Measurements from ENCODE around the gene TGFB1.
A peak's percentile ranks its signal among the peaks of the same experiment; 100 is the strongest.

The TGFB1 gene

DNA sequence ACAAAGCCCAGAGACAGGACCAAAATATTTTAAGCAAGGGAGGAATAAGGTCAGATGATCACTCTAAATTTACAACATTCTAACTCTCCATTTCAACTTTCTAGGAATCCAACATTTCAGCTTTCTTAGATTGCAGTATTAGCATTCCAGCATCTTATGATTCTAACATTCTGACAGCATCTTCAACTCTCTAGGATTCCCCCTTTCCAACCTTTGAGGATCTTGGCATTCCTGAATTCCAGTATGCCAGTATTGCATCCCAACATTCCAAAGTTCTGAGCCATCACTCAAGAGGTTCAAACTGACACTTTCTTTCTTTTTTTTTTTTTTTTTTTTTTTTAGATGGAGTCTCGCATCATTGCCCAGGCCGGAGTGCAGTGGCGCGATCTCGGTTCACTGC, 13.8 kb downstream of the TGFB1 start:
- DNase-seq, result no peak

DNA sequence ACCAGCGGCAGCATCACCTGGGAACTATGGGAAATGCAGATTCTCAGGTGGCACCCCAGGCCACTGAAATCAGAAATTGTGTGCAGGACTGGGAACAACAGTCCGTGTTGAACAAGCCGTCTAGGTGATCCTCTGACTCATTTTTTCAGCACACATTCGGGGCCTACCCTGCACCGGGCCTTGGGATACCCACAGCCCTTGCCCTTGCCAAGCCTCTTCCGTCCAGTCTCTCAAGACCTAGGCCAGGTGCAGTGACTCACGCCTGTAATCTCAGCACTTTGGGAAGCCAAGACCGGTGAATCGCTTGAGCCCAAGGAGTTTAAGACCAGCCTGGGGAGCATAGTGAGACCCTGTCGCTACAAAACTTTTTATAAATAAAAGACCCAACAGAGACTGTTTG, 18.3 kb downstream of the TGFB1 start:
- DNase-seq, result no peak

DNA sequence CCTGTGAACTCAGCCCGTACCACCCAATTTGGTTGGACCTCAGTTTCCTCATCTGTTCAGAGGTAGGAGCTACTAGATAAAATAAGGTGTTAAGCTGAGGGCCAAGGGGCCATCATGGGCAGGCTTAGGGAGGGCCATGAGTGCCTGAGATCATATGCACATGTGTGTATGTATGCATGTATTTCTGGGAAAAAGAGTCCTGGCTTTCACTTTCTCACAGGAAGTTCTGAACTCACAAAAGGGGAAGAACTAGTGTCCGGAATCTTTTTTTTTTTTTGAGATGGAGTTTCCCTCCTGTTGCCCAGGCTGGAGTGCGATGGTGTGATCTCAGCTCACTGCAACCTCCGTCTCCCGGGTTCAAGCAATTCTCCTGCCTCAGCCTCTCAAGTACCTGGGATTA, 18.9 kb downstream of the TGFB1 start:
- DNase-seq, result no peak

DNA sequence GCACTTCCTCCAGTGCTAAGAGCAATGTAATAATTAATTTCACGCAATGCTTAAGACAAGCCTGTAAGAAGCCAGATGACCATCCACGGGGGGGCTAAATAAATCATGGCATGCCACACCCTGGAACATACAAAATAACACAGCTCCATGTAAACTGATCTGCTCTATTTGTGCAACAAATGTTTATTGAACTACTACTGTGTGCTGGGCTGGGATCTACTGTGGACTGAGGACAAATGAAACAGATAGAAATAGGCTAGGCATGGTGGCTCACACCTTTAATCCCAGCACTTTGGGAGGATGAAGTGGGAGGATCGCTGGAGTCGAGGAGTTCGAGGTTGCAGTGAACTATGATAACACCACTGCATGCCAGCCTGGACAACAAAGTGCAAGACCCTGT, 21.3 kb downstream of the TGFB1 start:
- no peak for DNase-seq

DNA sequence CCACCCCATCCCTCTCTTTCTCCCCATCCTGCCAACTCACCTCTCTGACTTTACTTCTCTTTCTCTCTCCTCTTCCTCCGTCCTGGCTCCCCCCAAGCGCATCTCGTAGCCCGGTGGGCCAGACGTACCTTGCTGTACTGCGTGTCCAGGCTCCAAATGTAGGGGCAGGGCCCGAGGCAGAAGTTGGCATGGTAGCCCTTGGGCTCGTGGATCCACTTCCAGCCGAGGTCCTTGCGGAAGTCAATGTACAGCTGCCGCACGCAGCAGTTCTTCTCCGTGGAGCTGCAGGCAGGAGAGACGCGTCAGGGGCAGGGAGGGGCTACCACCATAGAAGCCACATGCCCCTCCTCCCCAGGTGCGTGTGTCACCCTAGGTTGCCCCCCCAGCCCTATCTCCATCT, 21.7 kb downstream of the TGFB1 start:
- DNase-seq, result no peak

DNA sequence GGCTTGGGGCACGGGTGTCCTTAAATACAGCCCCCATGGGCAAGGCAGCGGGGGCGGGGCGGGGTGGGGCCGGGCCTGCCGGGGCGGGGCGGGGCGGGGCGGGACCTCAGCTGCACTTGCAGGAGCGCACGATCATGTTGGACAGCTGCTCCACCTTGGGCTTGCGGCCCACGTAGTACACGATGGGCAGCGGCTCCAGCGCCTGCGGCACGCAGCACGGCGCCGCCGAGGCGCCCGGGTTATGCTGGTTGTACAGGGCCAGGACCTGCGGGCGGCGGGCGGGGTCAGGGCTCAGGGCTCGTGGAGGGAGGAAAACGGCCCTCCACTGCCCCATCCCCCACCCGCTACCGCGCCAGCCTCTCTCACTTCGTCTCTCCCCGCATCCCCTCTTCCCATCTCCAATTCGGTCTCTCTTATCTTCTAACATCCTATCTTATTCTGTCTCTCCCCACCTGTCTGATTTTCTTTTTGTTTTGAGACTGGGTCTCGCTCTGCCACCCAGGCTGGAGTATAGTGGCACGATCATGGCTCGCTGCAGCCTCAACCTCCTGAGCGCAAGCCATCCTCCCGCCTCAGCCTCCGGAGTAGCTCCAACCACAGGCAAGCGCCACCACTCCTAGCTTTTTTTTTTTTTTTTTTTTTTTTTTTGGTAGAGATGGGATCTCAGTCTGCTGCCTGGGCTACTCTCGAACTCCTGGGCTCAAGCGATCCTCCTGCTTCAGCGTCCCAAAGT, 22.6 kb downstream of the TGFB1 start:
- no peak for DNase-seq

DNA sequence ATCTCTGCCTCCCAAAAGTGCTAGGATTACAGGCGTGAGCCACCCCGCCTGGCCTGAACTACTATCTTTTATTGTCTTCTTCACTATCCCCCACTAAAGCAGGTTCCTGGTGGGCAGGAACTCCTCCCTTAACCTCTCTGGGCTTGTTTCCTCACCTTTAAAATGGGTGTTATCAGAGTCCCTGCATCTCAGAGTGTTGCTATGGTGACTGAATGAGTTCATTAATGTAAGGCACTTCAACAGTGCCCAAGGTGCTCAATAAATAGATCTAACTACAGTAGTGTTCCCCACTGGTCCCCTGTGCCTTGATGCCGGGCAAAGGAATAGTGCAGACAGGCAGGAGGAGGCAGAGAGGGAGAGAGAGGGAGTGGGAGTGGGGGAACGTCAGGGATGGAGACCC, 23.2 kb downstream of the TGFB1 start:
- no peak for DNase-seq

DNA sequence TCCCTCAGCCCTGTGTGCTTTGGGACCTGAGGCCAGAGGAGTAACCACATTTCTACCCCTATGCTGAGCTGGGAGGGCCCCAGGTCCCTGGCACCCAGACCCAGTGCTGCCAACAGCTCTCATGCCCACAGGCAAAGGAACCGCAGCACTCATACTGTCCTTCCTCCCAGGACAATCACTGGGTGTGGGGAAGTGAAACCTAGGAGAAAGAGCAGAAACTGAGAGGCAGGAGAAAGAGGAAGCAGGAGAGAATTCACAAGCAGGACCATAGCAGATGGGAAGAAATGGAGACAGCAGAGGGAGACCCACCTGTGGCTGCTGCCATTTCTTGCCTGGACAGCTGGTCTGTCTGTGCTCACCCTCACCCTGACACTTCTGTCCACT, 24.9 kb downstream of the TGFB1 start:
- DNase-seq, result no peak

DNA sequence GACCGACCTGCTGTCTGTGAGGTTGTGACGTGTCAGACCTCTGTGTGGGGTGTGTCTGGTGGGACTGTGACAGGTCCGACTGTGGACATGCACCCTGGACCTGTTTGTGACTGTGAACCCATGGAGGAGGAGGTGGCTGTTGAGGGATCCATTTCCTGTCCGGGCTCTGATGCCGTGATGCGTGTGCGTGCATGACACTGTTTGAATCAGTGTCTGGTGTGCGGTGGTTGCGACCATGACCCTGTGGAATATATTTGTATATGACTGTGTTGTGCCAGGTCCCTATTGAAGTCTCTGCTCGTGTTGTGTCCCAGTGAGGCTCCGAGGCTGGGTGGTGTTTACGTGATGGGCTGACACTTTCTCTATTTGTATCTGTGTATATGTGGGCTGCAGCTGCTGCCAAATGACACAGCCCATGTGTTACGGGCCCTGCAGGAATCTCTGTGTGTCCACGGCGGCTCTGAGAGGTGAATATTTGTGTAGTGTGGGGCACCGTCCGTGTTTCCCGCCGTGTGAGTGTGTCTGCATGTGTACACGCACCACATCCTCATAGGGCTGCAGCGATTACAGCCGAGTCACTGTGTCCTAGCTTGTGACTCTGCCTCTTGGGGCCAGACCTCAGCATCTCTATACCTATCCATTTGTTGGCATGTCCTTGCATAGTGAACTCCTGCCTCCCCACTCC, 25.4 kb downstream of the TGFB1 start:
- DNase-seq, result no peak

DNA sequence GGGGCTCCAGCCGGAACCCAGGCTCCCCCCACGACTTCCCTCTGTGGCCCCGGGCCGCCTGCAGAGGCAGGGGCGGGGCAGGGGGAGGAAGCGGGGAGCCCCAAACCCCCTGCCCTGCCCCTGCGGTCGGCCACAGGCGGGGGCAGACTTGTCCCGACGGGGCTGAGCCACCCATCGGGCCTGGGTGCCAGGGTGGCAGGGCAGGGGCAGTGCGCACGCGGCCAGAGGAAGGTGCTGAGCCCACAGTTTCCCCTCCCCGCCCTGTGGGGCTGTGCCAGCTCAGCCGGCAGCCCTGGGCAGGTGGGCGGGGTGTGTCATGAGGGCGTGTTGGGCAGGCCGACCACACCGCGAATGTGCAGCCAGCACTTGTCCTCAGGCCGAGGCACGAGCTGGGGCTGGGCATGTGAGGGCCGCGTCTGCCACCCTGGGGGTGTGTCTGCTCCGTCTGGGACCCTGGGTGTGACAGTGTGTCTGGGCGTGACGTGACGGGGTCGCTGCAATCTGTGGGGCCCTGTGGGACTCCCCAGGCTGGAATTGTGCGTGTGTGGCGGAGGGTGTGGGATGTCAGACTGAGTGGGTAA, 26.1 kb downstream of the TGFB1 start:
- DNase-seq, result peak; percentile 87

DNA sequence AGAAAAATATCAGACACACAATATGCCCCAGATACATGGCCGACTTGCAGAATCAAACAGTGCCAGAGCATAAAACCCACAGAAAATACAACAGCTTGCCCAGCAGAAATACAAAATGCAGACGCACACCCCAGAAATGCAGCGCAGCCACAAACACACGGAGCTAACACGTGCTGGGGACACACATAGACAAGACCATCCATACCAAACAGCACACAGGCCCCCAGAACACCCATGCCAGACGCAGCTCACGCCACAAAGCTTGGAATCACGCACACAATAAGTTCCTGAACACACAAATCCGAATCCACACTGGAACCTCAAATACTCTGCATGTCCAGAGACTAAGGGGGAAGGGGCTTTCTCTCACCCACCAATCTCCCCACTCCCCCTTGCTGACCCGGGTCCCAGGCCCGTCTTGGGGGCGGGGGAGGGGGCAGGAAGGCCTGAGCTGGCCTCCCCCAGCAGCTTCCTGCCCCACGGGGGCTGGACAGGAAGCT, 26.6 kb downstream of the TGFB1 start:
- DNase-seq, result no peak

DNA sequence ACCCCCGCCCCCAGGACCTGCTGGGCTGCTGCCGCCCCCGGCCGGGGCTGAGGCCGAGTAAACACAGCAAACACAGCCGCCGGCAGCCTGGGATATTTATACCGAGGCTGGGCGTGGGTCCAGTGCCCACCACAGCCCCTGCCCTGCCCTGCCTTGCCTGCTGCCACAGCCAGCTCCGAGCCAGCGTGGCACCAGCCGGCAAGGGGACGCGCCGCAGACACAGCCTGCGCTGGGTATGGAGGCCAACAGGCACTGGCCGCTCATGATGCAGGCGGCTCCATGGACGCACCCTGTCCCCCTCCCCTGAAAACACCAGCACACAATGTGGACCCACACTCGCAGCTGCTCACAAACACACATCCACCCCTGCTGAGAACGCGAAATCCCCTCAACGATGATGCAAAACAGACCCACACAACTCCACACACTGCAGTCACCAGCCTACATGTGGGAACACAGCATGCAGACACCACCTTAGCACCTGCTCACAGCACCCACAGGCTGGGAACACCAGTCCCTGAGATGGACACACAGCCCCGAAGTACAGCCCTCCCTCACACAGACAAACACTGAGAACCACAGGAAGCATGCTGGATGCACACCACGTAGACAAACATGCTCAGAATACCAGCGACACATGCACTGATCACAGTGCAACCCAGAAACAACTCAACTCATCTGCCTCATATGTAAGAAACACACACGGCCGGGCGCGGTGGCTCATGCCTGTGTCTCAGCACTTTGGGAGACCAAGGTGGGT, 27.6 kb downstream of the TGFB1 start:
- DNase-seq, result no peak

DNA sequence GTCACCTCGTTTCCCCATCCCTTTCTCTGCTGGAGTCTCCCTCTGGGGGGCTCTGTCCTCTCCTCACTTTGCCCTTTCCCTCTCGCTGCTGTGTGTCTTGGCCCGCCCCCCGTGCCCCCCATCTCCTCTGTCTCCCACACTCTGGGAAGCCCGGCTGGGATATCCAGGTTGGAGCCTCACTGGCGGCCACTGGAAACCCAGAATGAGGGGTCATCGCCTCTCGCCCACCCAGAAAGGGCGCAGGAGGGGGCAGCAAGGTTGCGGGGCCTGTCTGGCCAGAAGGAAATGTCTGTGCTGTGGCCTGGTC, 28.1 kb downstream of the TGFB1 start:
- DNase-seq, result no peak

DNA sequence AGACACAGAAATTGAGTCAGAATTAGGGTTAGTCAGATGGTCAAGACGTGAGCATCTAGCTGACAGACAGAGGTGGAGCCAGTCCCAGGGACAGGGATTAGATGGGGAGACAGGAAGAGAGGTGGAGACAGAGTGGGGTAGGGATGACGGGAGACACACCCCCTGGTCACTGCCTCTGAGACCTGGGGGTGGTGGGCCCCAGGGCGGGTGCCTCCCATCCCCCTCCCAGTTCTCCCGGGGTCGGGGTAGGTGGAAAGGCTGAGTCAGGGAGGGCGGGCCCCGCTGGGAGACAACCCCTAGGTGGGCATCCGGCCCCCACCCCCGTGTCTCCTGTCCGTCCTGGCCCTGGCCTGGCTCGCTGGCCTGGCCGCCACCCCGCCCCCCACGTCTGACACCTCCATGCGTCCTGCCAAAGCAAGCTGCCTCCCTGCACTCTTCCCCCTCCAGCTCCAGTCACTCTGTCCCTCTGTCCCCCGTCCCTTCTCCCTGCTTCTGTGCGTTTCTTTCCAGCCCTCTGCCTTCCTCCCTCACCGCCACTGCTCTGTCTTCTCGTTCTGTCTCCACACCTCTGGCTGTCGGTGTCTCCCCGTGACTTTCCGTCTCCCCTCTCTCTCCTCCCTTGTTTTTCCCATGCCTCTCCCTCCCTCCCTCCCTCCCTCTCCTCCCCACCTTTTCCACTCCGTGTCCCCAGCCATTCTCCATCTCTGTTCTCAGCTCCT, 28.6 kb downstream of the TGFB1 start:
- peak; percentile 43 for DNase-seq

DNA sequence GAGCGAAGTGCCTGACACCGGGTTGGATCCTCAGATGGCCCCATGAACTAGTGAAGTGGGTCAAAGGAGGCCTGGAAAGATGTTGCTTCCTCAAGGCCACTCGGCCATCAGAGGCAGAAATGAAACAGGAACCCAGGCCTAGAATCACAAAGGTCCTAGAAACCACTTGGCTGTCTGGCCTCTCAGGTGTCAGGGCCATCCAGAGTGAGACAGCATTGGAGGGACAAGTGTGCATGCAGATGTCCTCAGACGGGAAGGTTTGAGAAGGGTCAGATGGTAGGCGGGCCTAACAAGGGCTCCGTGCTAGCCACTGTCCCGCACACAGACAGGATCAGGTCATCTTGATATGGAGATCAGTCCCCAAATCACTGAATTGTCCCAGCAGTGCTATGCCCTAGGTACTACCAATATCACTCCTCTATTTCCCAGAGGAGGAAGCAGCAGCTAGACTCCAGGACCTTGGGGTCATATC, 29.5 kb downstream of the TGFB1 start:
- DNase-seq, result no peak

DNA sequence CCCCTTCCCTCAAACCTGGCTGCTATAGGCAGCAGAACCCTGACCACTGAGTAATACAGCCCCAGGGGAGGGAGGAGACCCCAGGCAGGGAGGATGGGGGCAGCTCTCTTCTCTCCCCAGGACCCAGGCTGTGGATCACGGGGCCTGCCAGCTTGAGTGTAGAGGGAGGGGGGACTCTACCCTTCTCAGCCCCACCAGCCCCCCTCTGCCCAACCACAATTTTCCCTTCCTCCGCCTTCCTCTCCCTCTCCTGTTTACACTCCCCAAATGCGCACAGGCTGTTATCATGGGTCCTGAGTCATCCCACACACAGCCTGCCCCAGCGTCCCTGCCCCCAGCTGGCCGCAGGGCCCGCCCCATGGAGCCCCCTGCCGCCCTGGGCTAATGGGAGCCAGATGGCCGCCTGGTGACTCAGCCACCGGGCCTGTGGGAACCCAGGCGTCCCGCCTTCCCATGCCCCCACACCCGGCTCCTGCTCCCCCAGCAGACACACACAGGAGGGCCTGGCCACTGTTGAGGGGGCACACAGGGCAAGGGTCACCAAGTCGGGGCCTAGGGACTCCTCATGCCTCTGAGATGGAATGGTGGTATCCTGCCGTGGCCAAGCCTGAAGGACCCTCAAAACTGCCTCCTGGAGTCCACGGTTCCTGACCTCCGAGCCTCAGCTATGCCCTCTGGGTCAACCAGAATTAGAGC, 30.1 kb downstream of the TGFB1 start:
- DNase-seq, result no peak

DNA sequence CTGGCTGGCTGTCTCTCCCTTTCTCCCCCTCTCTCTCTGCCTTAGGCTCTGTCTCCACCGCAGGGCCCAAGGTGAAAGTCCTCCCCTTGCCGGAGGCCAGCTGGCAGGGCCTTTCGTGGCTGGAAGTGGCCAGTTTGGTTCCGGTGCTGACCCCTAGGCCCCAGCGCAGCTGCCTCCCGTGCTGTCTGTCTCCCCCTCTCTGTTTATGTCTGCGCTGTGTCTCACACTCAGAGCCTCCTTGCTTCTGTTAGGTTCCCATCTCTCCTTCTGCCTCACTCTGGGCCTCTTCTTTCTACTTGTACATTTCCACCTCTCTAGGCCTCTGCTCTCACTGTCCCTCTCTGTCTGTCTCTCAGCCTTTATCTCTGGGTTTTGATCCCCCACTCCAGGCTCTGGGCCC, 30.7 kb downstream of the TGFB1 start:
- no peak for DNase-seq

DNA sequence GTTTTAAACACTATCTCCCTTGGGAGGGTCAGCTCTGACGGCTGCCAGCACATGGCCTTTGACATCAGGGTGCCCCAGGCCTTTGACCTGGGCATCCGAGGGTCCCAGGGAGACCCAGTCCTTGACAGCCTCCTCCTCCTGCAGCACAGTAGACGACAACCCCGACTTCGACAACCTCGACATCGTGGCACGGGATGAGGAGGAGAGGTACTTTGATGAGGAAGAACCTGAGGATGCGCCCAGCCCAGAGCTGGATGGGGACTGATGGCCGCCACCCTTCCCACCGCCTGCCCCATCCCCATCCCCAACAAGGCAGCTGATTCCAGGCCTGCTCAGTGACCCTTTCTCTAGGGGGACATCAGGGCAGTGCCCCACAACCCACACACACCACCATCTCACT, 31.3 kb downstream of the TGFB1 start:
- DNase-seq, result no peak

DNA sequence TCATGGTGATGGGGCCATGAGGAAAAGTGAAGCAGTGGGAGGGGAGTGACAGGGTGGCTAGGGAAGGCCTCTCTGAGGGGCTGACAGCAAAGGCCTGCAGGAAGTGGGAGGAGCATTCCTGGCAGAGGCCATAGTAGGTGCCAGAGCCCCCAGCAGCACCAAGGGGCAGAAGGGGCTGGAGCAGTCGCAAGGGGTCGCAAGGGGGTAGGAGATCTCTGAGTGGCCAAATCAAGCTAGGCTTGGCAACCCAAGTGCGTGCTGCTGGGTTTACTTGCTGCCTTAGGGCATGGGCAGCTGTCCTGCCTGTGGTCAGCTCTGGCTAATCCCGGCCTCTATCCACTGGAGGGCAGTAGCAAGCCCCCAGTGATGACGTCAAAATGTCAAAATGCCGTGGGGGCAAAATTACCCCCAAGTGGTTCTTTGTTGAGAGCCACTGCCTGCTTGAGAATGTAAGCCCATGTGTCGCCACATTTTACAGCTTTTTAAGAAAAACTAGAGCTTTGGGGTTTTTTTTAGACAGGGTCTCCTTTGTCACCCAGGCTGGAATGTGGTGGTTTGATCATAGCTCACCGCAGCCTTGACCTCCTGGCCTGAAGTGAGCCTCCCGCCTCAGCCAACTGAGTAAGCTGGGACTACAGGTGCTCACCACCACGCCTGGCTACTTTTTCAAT, 32.0 kb downstream of the TGFB1 start:
- DNase-seq, result no peak

DNA sequence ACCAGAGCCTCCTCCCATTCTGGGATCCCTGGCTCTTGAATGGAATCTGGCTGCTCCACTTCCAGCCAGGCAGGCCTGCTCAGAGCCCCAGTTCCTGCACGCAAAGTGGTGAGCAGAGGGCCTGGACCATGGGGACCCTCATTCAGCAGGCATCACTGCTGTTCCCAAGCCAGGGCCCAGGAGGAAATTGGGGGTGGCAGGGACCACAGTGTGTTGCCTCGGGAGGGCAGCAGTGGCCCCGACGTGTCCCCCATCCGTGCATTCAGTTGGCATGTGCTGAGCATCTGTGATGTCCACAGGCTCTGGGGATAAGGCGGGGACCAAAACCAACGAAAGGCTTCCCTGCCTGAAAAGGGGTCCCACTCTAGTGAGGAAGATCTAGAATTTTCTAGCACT, 32.5 kb downstream of the TGFB1 start:
- DNase-seq, result no peak

DNA sequence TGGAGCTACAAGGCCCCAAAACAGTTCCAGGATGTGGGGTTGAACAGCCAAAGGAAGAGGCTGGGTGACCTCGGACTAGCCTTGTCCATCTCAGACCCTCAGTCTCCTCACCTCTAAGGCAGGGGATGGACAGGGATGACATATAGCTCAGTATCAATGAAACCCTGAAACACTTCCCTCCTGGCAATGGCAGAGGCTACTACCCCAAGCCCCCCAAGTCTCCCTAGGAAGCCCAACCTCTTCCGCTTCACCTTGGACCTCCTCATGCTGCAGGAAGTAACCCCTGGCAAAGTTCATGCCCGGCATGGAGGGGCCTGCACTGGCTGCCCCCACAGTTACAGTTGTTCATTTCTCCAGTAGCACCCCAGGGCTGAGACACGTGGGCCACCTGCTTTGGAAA, 33.2 kb downstream of the TGFB1 start:
- DNase-seq, result no peak

DNA sequence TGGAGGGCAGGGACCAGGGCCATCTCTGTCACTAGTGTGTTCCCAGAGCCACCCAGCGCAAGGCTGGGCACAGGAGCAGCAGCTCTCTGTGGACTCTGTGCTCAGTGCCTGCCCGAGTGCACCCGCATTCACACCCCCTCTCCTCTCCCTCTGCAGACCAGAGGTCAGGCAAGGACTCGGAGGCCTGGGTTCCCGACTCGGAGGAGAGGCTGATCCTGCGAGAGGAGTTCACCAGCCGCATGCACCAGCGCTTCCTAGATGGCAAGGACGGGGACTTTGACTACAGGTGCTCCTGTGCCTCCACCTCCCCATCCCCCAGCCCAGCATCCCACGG, 33.6 kb downstream of the TGFB1 start:
- no peak for DNase-seq

All from activated CD8-positive, alpha-beta memory T cell treated with anti-CD3 and anti-CD28 coated beads, Interleukin-2, amount 50 U/mL, for 4 hours (primary cell).